ENCODE measurements around the gene GPR42. TPM values are rescaled to one million over a fixed set of nuclear protein-coding genes. Genes with fewer than 3 reads are reported as not detected.

The GPR42 gene
- total RNA-seq, 3 donors from 2014 or later = 0.32 TPM; not detected in 2

DNA sequence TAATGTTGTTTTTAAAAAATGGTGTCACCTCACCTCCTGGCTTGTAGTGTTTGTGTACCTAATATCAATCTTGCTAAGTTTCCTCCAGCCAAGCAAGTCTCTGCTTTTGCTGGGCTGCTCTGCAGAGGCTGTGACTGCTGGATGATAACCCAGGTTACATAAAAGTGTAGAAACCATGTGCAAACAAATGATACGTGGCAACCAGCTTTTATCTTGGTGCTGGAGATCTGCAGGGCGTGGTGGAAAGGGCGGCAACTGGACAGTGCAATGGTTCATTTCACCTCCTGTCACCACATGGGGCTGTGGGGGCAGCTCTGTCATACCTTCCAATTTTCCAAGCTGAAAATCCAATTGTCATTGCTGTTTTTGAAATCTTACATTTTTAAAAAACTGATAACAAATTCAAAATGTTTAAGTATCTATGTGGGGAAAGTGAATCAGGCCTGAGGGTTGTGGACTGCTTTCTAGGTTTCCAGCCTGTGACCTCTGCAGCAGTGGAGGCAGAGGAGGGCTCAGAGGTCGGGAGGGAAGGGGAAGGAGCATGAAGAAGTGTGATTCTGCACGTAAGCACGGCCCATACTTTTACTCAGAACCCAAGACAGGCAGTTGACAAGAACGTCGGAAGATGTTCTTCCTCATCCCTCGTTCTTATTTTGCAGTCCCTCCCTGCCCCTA, 9.7 kb downstream of the GPR42 start:
- peaks cover 5% of the 10 kb centered on the region for H3K9me3 ChIP-seq
- TF ChIP-seq, protein P1, sequence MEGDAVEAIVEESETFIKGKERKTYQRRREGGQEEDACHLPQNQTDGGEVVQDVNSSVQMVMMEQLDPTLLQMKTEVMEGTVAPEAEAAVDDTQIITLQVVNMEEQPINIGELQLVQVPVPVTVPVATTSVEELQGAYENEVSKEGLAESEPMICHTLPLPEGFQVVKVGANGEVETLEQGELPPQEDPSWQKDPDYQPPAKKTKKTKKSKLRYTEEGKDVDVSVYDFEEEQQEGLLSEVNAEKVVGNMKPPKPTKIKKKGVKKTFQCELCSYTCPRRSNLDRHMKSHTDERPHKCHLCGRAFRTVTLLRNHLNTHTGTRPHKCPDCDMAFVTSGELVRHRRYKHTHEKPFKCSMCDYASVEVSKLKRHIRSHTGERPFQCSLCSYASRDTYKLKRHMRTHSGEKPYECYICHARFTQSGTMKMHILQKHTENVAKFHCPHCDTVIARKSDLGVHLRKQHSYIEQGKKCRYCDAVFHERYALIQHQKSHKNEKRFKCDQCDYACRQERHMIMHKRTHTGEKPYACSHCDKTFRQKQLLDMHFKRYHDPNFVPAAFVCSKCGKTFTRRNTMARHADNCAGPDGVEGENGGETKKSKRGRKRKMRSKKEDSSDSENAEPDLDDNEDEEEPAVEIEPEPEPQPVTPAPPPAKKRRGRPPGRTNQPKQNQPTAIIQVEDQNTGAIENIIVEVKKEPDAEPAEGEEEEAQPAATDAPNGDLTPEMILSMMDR (IDR thresholded peaks at IDR 0.05) = no peak
- intact Hi-C loops (cut with DNase I, micrococcal nuclease) = no loop called here
- H3K4me3 ChIP-seq = no peak overlapping the region
- no peaks in the 10 kb centered on the region for H3K4me1 ChIP-seq (ENCODE audit: low read depth)
- H3K36me3 ChIP-seq (ENCODE audit: low read depth) = no peaks in the 10 kb centered on the region
- ATAC-seq (peak; percentile 65), DNase-seq (peak in 1 of 3 donors; percentile 50)

DNA sequence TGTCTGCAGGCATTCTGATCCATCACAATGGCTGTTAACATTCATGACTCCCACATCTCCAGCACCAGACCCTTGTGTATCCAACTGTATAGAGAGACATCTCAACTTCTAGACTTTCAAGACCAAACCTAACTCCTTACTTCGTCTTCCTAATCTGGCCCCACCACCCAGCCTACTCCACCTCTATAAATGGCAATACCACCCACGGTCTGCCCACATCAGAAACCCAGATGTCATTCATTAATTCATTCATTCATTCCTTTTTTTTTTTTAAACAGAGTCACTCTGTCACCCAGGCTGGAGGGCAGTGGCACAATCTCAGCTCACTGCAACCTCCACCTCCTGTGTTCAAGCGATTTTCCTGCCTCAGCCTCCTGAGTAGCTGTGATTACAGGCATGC, 10.4 kb downstream of the GPR42 start:
- Histone ChIP-seq H3K4me3 (no peak overlapping the region), H3K36me3 (ENCODE audit: low read depth) (no peaks in the 10 kb centered on the region), H3K9me3 (peaks cover 11% of the 10 kb centered on the region), H3K4me1 (ENCODE audit: low read depth) (no peaks in the 10 kb centered on the region)
- intact Hi-C loops (cut with DNase I, micrococcal nuclease) = no loop called here
- no peak for ATAC-seq
- TF ChIP-seq, protein P1 (IDR thresholded peaks at IDR 0.05) = no peak
- DNase-seq = no peak

DNA sequence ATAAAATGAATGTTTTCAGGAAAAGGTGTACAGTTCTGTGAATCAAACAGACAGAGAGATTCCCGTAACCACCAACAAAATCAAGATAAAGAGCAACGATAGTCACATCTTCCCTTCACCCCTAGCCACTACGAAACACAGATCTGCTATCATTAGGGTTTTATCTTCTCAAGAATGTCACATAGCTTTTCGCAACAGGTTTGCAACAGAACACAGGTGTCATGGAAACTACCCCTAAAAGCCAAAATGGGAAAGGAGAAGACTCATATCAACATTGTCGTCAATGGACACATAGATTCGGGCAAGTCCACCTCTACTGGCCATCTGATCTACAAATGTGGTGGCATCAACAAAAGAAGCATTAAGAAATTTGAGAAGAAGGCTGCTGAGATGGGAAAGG, 11.1 kb downstream of the GPR42 start:
- Histone ChIP-seq H3K9me3 (peaks cover 12% of the 10 kb centered on the region), H3K36me3 (ENCODE audit: low read depth) (no peaks in the 10 kb centered on the region), H3K4me3 (no peak overlapping the region), H3K4me1 (ENCODE audit: low read depth) (no peaks in the 10 kb centered on the region)
- ATAC-seq (no peak), DNase-seq (no peak)
- intact Hi-C loops (cut with DNase I, micrococcal nuclease) = no loop called here
- TF ChIP-seq, protein P1 (IDR thresholded peaks at IDR 0.05) = no peak

DNA sequence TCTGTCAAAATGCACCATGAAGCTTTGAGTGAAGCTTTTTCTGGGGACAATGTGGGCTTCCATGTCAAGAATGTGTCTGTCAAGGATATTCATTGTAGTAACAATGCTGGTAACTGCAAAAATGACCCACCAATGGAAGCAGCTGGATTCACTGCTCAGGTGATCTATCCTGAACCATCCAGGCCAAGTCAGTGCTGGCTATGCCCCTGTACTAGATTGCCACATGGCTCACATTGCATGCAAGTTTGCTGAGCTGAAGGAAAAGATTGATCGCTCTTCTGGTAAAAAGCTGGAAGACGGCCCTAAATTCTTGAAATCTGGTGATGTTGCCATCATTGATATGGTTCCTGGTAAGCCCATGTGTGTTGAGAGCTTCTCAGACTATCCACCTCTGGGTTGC, 12.7 kb downstream of the GPR42 start:
- ATAC-seq = no peak
- no peaks in the 10 kb centered on the region for H3K36me3 ChIP-seq (ENCODE audit: low read depth)
- DNase-seq = no peak
- intact Hi-C loops (cut with DNase I, micrococcal nuclease) = no loop called here
- H3K9me3 ChIP-seq = peaks cover 12% of the 10 kb centered on the region
- H3K4me1 ChIP-seq (ENCODE audit: low read depth) = no peaks in the 10 kb centered on the region
- no peak overlapping the region for H3K4me3 ChIP-seq
- TF ChIP-seq, protein P1 (IDR thresholded peaks at IDR 0.05) = no peak

DNA sequence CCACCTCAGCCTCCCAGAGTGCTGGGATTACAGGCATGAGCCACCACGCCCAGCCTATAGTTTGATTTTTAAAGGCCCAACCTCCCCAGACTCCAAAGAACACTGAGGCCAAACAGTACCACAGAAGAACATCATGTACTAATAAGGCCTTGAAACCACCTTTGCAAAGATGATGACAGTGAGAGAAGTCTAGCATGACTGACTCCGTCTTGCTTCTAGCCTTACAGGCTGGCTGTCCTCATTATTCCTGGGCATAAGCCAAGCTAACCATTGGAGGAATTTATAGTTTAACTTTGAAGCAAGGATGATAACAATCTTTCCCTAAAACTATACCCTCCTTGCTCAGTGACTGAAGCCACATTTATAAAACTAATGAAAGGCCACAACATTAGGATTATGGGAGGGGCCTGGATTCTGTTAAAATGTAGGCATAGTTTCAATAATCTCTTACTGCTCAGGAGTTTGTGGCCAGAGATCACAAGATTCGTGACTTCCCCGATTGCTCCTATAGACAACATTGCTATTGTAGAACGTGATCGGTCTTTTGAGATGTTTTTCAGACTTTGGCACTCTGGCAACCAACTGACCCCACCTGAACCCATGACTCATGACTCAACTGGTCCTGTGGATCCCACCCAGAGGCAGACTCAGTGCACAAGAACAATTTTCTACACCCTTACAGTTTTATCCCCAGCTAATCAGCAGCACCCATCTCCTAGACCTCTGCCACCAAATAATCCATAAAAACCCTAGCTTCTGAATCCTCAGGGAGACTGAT, 17.6 kb downstream of the GPR42 start:
- no peak overlapping the region for H3K4me3 ChIP-seq
- TF ChIP-seq, protein P1 (IDR thresholded peaks at IDR 0.05) = no peak
- H3K4me1 ChIP-seq (ENCODE audit: low read depth) = no peaks in the 10 kb centered on the region
- DNase-seq = no peak
- intact Hi-C loops (cut with DNase I, micrococcal nuclease) = no loop called here
- peaks cover 12% of the 10 kb centered on the region for H3K9me3 ChIP-seq
- H3K36me3 ChIP-seq (ENCODE audit: low read depth) = no peaks in the 10 kb centered on the region
- no peak for ATAC-seq

All from mucosa of descending colon (tissue), 3 donors.